Measurements from ENCODE around the gene SYT13.

The SYT13 gene, protein sequence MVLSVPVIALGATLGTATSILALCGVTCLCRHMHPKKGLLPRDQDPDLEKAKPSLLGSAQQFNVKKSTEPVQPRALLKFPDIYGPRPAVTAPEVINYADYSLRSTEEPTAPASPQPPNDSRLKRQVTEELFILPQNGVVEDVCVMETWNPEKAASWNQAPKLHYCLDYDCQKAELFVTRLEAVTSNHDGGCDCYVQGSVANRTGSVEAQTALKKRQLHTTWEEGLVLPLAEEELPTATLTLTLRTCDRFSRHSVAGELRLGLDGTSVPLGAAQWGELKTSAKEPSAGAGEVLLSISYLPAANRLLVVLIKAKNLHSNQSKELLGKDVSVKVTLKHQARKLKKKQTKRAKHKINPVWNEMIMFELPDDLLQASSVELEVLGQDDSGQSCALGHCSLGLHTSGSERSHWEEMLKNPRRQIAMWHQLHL

DNA sequence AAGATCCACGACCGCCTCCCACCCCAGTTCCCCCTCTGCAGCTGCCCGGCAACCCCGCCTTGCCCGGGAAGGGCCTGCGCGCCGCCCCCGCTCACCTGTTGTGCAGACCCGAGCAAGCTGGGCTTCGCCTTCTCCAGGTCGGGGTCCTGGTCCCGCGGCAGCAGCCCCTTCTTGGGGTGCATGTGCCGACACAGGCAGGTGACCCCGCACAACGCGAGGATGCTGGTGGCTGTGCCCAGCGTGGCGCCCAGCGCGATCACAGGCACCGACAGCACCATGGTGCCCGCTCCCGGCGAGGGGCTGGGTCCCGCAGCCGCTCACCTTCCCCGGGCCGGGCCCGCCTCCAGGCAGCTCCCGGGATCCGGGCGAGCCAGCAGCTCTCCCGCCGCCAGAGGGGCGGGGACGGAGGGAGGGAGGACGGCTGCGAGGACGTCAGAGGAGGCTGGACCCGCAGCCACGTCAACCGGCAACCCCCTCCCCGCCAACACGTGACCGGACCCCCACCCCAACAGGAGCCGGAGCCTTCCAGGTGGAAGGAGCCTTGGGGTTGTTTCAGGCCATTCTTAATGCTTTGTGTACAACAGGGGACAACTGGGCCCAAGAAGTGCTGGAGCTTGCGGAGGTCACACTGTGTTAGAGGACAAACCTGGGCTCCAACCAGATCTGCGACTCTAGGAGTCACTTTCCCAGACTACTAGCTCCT is at the start of gene SYT13:
TSS of gene SYT13 (minus strand) at position 412 of the 703 bp plus-strand sequence. CDS start at position 278, 134 bp downstream.
- peak; percentile 77 for DNase-seq

DNA sequence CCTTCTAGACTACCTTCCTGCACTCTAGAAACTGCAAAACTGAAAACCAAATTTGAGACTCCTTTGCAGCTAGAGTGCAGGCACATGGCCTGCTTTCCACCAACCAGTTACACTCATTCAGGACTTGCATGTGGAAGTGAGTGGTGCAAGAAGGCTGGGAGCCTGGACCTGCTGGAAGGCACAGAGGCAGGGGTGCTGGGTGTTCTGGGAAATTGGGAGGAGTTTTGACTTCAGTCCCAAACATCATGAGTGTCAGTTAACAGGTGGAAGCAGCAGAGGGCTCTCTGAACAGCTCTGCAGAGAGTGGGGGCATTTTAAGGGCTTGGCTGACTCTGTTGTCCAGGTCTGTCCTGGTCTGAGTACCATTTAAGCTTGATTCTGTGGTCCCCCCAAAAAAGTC is 49.3 kb upstream of the SYT13 start:
- DNase-seq = no peak

DNA sequence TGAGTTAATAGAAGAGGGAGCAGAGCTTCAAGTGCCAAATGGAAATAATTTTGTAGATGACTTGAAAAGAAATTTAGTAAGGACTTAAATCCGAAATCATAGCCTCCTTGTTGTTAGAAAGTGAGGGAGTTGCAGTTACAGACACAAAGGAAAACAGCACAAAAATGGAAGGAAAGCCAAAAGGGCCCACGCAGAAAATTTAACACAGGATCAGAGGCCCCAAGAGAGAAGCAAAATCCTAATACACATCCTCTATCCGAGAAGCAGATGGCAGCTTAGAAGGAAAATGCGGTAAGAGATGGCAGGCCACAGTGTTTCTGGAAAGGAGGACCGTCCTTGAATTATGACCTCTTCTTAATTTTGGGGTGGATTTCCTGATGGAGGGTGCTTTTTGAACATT is 48.7 kb upstream of the SYT13 start:
- no peak for DNase-seq

DNA sequence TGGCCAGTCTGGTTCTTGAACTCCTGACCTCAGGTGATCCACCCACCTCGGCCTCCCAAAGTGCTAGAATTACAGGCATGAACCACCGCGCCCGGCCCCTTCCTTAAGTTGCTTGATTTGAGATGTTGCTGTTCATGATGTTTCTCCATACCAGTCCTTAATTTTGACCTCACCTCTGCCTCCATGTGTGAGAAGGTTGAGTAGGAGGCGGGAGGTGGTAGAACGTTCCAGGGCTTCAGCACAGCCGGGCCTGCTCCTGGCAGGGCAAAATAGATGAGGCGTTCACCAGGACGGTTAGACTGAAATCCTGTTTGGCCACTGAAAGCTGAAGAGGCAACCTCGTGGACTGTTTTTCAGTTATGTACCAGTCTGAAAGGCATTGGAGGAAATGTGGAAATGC is 48.3 kb upstream of the SYT13 start:
- no peak for DNase-seq

DNA sequence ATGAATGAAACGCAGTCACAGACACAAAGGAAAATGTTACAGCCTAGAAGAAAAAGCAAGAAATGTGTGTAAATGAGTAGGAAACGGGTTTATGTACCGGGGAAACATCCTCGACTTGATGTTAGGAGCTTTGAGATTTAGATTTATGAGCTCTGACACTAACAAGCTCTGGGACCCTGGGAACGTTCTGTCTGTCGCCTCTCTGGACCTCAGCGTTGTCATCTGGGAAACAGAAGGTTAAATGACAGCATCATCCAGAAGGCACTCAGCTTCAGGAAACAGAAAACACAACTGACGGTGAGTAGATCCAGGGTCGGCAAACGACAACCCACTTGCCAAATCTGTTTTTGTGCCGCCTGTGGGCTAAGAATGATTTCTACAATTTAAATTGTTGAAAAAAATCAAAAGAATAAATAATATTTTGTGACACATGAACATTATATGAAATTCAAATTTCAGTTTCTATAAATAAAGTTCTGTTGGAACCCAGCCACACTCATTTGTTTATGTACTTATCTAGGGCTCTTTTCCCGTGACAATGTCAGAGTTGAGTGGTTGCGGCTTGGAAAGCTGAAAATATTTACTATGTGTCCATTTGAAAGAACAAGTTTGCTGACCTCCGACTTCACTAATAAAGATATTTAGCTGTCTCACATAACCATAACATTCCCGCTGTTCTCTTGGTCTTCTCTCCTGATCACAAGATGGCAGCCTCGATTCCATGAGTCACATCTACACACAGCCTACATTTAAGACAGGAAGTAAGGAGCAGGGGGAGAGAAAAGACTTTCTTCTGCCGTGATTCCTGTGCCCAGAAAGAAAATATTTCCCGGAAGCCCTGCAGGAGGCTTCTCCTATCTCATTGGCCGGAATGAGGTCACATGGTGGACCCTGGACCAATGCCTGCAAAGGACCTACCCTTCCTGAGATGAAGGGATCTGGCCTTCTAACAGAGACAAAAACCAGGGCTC is 47.1 kb upstream of the SYT13 start:
- DNase-seq = no peak

DNA sequence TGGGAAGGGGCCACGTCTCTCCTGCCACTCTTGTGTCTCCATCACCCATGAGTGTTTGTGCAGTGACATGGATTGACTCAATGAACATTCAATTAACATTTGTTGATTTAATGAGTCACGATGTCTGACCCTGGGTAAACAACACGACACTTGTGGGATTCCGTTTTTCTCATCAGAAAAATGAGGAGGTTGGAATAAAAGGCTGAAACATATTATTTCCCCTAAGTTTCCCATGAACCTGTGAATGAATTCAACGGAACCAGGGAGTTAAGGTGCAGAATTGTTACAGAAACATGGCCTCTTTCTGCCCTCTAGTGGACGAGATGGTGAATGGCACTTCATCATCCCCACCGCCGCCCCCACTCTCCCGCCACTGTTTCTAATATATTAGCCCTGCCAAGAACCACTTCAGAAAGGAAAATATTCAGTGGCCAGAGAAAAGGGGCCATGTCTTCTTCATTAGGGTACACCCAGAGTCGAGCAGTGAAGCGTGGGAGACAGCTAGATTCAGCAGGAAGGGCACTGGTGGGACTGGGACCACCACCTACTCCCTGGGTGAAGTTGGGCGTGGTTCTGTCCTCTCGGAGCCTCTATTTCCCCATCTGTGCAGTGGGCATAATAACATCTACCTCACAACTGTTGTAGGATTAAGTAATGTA is 46.3 kb upstream of the SYT13 start:
- peak; percentile 48 for DNase-seq

DNA sequence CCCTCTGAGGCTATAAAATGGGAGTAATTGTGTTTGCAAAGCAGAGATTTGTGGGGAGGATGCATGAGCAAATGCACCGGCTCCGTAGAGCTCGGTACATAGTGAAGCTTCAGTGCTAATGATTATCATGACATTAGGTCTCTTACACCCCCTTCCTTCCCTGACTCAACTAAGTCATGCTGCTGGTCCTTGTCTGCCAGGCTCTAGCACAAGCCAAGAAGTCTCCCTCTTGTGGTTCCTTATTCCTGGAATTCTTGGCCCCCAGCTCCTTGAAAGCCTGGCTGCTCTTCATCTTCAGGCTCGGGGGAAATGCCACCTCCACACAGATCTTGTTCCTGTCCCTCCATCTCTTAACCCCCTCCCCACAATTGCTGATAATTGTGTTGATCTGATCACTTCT is 45.7 kb upstream of the SYT13 start:
- DNase-seq = no peak

DNA sequence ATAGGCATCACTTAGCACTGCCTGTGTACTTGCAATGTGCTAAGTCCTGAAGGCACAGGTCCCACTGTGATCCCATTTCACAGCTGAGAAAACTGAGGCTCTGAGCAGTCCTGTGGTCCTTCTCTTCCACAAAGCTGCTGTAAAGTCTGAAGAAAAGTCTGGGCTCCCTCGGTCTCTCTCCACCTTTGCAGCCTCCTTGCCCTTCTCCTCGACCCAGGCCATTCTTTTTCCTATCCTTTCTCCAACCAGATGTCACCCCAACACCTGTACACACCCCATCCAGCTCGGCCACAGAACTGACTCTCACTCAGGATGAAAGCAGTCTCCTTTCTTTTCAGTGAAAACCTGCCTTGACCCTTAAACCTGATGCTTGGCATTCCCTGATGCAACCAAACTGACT is 42.6 kb upstream of the SYT13 start:
- no peak for DNase-seq

DNA sequence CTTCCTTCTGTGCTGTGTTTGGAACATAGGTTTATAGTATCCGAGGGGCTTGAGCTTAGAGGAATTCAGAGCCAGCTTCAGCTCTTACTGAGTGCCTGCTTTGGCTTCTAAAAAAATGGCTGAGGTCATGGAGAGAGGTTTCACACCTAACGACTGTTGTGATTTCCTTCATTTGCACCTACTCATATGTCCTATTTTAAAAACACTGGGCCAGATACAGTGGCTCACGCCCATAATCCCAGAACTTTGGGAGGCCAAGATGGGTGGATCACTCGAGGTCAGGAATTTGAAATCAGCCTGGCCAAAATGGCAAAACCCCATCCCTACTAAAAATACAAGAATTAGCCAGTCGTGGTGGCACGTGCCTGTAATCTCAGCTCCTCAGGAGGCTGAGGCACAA is 38.3 kb upstream of the SYT13 start:
- DNase-seq = no peak

DNA sequence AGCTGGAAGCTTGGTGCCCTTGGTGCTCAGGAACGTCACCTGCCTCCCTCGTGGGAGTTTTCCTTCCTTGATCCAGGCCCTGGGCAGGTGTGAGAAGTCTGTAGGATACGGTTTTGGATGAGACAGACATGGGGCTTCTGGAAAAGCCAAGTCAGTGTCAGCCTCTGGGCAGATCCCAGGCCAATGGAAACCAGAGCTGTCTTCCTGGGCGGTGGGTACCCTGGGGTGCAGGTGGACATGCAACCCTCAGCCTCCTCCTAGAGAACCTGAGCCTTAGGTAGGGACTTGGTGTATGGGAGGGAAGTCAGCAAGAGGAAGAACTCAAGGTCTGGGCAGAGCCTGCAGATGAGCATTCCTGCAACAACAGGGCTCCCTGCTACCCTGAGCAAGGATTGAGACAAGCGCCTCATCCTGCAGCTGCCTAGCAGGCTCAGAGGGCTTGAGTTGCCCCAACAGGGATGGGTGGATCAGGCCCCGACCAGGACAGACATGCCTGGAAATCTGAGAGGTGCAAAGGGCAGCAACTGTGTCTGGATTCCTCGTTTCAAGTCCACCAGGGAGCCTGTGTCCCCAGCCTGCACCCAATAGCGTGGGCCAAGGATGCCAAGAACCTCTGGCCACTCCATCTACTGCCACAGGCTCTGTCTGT is 37.6 kb upstream of the SYT13 start:
- DNase-seq = no peak

DNA sequence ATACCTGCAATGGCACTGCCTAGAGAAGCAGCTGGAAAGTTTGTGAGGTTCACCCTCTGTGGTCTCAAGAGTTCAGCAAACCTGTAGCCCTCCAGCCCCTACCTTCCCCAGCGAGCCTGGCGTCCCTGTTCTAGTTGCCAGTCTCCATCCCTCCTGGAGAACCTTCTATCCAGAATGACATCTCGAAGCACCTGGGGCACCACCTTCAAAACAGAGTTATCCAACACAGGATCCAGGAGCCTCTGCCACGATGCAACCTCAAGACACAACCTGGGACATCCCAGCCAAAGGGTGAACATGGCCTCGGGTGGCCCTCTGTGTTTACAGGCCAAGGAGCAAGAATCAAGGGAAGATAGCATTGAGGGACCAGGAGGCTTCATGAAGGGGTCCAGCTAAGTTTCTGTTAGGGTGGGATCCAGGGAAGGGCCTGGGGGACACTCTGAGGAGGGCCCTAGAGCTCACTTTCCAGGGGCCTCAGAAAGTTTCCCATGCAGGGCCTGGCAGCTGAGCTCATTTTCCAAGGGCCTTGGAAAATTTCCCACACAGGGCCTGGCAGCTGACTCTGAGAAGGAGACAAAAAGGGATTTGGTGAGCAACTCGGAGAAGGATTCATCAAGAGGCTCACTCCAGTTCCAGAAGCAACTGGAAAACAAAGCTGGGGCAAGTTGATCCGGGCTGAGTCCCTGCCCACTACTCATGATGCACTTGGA is 36.9 kb upstream of the SYT13 start:
- no peak for DNase-seq

DNA sequence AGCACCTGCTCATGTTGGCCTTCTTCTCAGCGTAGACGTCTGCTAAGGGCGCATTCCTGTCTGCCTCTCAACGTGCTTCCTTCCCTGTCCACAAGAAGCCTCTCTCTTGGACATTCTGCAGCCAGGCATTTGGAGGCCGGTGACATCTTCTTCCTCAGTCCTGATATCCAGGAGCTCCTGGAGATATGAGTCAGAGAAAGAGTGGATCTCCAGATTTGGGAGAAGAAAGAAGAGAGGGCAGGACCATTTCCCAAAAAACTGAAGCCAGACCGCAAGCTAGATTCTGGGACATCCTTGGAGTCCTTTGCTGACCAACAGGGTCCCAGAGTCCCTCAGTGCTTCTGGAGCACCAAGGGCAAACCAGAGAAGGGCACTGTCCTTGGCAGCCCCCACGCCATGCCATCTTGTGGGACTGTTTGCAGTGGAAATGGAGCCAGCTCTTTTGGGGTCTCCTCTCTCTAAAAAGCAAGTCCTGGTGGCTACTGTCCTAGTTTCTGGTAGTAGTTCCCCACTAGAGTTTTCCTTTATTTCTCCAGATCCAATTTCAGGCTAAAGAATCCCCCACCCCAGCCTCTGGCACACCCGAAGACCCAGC is 36.1 kb upstream of the SYT13 start:
- no peak for DNase-seq

DNA sequence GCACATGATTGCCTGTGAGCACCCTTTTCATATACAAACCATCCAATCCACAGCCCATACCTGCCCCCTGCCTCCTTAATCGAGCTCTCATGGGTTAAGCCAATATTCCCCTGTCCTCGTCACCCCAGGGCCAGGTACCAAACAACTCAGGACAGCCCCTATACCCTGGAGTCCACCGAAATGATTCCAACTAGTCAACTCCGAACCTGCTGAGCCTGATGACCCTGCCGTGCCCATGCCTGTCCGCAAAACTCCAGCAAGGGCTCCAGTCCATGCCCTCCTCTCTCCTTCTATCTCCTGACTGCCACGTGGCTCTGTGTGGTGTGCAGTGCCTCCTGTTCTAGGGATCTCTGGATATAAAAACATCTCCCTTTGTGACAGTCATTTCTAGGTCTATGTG is 35.5 kb upstream of the SYT13 start:
- no peak for DNase-seq

DNA sequence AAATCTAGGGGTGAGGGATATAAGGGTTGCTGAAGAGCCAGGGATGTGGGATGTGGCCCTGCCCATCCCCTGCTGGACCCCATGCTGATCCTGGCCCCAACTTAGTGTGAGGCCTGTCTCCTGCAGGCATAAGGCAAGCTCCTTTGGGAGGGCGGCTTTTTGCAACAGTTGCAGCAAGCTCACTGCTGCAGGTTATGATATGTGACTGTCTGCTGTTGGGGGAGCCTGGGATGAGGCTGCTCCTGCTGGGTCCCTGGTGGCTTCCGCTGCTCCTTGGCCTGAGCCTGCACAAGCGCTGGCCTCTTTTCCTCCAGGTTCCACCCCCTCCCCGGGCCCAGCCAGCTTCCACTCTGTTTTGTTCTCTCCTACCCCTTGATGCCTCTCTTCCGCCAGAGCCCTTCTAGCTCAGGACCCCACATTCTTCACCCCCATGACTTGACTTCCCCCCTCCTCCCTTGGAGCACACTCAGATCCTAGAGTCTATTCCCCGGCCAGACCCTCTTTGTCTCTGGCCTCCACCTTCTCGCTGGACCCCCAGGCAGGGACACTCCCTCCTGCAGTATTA is 35.0 kb upstream of the SYT13 start:
- DNase-seq = no peak

DNA sequence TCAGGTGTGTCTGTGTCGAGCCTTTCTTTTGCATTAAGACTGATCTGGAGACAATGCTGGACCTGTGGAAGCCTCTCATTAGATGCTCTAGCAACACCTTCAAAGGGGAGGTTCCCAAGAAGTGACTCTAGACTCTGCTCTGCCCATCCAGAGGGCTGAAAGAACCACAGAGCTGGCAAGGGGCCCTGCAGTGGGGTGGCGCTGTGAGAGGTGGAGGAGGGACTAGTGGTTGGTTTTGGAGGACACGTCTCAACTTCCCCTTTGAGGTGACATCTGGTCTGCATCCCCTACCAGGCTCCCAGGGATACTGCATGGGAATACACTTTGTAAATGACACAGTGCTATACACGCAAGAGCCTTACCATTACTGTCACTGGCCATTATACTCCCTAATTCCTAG is 34.2 kb upstream of the SYT13 start:
- DNase-seq = no peak

DNA sequence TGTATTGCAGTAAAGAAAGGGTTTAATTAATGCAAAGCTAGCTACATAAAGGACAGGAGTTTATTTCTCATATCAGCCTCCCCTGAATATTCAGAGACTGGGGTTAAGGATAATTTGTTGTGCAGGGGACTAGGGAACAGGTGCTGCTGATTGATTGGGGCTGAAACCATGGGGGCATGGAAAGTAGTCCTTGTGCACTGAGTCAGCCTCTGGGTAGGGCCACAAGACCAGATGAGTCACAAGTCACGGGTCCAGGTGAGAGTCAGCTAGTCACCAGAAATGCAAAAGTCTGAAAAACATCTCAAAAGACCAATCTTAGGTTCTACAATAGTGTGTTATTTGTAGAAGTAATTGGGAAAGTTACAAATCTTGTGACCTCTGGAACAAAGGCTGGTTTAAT is 32.9 kb upstream of the SYT13 start:
- DNase-seq = no peak

DNA sequence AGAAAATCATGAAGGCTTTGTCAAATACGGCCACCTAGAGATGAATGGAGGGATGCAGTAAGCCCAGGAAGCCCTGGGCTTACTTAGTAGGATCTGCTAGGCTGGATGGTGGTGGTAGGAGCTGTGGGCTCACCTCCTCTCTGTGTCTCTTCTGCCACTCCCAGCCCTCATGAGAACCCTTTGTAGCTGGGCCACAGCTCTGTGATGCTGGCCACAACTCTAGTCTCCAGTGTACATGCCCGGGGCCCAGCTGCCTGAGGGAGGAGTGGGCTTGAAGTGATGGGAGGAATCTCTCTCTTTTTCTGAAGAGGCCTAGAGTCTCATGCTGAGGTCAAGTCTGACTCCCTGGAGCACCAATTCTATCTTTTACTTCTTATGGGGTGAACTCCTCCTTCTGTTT is 32.4 kb upstream of the SYT13 start:
- no peak for DNase-seq

DNA sequence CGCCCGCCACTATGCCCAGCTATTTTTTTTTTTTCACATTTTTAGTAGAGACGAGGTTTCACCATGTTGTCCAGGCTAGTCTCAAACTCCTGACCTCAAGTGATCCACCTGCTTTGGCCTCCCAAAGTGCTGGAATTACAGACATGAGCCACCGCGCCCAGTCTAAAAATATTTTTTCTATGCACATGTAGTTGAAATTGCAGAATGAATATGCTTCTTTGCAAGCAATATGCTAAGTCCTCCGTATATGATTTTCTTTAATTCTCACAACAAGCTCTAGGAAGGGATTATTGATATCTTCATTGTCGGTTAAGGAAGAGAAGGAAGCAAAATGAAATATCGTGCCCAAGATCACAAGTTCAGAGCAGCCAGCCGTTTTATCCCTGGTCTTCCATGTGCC is 30.1 kb upstream of the SYT13 start:
- DNase-seq = no peak

DNA sequence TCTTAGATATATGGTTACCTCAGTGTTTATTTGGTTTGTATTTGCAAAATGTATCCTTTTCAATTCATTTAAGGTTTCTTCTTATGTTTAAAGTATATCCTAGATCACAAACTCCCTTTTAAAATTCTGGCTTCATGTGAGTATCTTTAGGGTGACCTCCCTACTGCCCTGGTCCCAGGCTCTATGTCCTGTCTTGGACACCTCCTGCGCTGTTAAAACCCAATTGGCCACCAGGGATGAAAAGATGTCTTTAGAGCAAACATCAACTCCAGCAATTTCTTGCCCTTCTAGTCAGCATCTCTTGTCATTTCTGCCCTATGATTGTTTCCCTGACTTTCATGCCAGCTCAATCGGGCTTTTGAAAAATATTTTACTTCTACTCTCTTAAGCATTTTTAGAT is 28.8 kb upstream of the SYT13 start:
- DNase-seq = no peak

DNA sequence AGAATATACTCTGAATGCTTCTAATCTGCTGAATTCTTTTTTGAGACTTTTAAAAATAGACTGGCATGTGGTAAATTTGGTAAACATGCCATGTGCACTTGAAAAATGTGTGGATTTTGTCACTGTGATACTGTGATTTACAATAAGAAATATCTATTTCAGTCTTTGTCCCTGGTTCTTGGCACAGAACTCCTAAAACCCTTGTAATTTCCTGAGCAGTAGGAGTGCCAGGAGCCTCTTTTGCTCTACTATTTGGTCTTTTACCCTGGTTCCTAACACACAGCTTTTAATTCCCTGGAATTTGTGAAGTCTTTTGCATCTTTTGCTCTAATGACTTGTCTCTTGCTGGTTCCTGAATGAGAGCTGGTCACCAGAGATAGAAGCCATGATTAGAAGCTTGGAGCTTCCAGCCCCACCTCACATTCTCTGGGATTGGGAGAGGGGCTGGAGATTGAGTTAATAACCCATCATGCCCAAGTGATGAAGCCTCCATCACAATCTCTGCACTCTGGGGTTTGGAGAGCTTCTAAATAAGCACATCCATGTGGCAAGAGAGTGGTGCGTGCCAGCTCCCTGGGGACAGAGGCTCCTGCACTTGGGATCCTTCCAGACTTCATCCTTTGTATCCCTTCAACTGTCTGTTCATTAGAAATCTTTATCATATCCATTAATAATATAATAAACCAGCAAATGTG is 27.2 kb upstream of the SYT13 start:
- no peak for DNase-seq
